Measurements from ENCODE around the gene MACIR. TPM values are rescaled to one million over a fixed set of nuclear protein-coding genes. Genes with fewer than 3 reads are reported as not detected.

Gene MACIR
- total RNA-seq, 2 donors from 2014 or later = 6.2 to 6.3 TPM

DNA sequence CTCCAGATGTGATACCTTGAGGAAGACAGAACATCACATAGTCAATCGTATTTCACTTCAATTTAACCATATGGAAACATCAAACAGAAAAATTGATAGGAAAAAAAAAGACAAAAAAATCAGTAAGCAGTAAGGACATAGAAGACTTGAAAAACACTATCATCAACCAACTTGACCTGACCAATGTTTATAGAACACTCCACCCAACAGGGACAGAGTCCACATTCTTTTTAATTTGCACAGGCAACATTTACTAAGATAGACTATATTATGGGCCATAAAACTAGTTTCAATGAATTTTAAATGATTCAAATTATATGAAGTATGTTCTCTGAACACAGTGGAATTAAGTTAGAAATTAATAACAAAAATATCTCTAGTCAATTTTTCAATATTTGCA is 20.8 kb upstream of the MACIR start:
- ATAC-seq (no peak), DNase-seq (no peak)
- Histone ChIP-seq H3K4me3 (no peak overlapping the region), H3K4me1 (no peaks in the 10 kb centered on the region), H3K27me3 (no peaks in the 10 kb centered on the region), H3K36me3 (replicated peaks in 1 of 2; ENCODE audit: insufficient read depth in 1 of 2, low read depth in 2 of 2) (no peaks in the 10 kb centered on the region), H3K27ac (no peak overlapping the region), H3K9me3 (no peaks in the 10 kb centered on the region)
- intact Hi-C loops (cut with DNase I) = loop anchor here (10.0 kb wide), 1 partner anchor 237 kb away; no protein-coding TSS in a partner anchor
- 87 to 88% methylated on average over 1 of the region's 1 CpG for WGBS, 2 donors
- no peak for TF ChIP-seq POLR2A (IDR thresholded peaks at IDR 0.05)
- TF ChIP-seq, protein P1, sequence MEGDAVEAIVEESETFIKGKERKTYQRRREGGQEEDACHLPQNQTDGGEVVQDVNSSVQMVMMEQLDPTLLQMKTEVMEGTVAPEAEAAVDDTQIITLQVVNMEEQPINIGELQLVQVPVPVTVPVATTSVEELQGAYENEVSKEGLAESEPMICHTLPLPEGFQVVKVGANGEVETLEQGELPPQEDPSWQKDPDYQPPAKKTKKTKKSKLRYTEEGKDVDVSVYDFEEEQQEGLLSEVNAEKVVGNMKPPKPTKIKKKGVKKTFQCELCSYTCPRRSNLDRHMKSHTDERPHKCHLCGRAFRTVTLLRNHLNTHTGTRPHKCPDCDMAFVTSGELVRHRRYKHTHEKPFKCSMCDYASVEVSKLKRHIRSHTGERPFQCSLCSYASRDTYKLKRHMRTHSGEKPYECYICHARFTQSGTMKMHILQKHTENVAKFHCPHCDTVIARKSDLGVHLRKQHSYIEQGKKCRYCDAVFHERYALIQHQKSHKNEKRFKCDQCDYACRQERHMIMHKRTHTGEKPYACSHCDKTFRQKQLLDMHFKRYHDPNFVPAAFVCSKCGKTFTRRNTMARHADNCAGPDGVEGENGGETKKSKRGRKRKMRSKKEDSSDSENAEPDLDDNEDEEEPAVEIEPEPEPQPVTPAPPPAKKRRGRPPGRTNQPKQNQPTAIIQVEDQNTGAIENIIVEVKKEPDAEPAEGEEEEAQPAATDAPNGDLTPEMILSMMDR (IDR thresholded peaks at IDR 0.05) = no peak

DNA sequence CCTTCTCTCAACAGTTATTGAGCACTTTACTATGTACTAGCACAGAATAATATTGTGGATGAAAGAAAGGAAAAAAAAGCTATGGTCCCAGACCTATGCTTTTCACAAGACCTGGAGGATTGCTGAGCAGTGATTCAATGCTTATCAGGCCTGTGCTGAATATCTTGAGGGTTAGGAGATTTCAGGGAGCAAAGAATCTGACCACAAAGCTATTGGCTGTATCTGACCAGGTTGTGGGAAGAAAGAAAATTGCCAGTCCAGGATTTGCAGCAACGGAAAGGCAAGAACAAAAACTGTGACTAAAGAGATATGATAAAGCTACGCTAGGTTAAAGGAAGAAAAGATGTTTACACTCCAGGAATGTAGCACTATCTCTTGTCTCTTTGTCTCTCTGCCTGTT is 14.9 kb upstream of the MACIR start:
- TF ChIP-seq POLR2A (IDR thresholded peaks at IDR 0.05) = no peak
- TF ChIP-seq, protein P1 (IDR thresholded peaks at IDR 0.05) = no peak
- intact Hi-C loops (cut with DNase I) = no loop called here
- no peaks in the 10 kb centered on the region for H3K4me1 ChIP-seq
- DNase-seq (no peak), ATAC-seq (no peak)
- H3K27ac ChIP-seq = no peak overlapping the region
- no peaks in the 10 kb centered on the region for H3K9me3 ChIP-seq
- H3K4me3 ChIP-seq = no peak overlapping the region
- H3K36me3 ChIP-seq (replicated peaks in 1 of 2; ENCODE audit: insufficient read depth in 1 of 2, low read depth in 2 of 2) = no peaks in the 10 kb centered on the region
- no peaks in the 10 kb centered on the region for H3K27me3 ChIP-seq
- WGBS, 2 donors = 57 to 70% methylated on average over 2 of the region's 2 CpGs

DNA sequence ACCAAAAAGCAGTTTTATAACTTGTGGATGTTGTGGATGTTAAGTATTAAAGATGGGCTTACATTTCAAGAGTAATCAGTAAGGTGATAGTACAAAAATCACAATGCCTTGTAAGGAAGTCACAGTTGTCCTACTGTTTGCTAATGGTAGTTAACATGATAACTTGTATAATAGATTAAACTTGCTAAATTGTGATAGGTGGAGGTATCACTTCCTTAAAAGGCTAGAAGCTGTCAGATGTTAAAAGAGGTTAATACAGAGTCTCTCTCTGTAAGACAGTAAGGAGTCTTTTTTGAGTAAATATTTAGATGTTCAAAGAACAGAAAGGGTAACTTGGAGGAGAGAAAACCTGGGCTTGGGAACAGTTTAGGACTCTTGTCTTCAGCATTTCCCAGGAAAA is 14.2 kb upstream of the MACIR start:
- no peak overlapping the region for H3K4me3 ChIP-seq
- no peak overlapping the region for H3K27ac ChIP-seq
- H3K4me1 ChIP-seq = no peaks in the 10 kb centered on the region
- H3K9me3 ChIP-seq = no peaks in the 10 kb centered on the region
- intact Hi-C loops (cut with DNase I) = no loop called here
- DNase-seq (no peak), ATAC-seq (no peak)
- H3K27me3 ChIP-seq = no peaks in the 10 kb centered on the region
- H3K36me3 ChIP-seq (replicated peaks in 1 of 2; ENCODE audit: insufficient read depth in 1 of 2, low read depth in 2 of 2) = no peaks in the 10 kb centered on the region
- TF ChIP-seq, protein P1 (IDR thresholded peaks at IDR 0.05) = no peak
- no peak for TF ChIP-seq POLR2A (IDR thresholded peaks at IDR 0.05)

DNA sequence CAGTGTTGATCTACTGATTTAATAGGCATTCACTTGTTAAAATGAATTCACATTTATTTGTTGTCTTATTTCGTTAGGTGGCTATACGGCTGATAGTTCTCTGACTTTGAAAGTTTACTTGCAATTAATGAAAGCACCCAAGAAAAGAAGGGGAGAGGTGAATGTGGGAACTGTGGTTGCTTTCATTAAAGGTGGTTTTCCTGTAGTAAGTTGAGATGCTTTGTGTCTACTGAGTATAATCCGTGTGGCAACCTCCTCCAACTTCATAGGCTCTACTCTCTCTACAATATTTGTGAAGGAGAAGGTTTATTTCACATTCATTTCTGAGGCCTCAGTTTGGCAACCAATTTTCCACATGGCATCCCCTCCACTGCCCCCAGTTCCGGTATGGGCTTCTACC is 12.8 kb upstream of the MACIR start:
- Histone ChIP-seq H3K27ac (no peak overlapping the region), H3K9me3 (no peaks in the 10 kb centered on the region), H3K4me1 (no peaks in the 10 kb centered on the region), H3K4me3 (no peak overlapping the region), H3K27me3 (no peaks in the 10 kb centered on the region), H3K36me3 (replicated peaks in 1 of 2; ENCODE audit: insufficient read depth in 1 of 2, low read depth in 2 of 2) (no peaks in the 10 kb centered on the region)
- no peak for DNase-seq
- ATAC-seq = no peak
- intact Hi-C loops (cut with DNase I) = no loop called here
- TF ChIP-seq, protein P1 (IDR thresholded peaks at IDR 0.05) = no peak
- TF ChIP-seq POLR2A (IDR thresholded peaks at IDR 0.05) = no peak
- WGBS, 2 donors = 79% methylated on average over 4 of the region's 4 CpGs

DNA sequence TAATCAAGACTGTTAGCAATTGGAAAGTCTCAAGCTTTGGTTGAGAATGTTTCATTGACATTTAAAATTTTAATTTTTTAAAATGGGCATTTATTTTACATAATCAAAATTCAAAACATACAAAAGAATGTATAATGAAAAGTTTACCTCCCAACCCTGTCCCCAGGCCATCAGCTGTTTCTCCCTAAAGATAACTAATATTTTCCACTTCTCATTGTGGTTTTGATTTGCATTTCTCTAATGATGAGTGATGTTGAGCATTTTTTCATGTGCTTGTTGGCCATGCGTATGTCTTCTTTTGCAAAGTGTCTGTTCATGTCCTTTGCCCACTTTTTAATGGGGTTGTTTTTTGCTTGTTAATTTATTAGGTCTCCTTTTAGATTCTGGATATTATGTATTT is 11.4 kb upstream of the MACIR start:
- Histone ChIP-seq H3K4me3 (no peak overlapping the region), H3K27me3 (no peaks in the 10 kb centered on the region), H3K9me3 (no peaks in the 10 kb centered on the region), H3K36me3 (replicated peaks in 1 of 2; ENCODE audit: insufficient read depth in 1 of 2, low read depth in 2 of 2) (no peaks in the 10 kb centered on the region), H3K4me1 (no peaks in the 10 kb centered on the region), H3K27ac (no peak overlapping the region)
- TF ChIP-seq, protein P1 (IDR thresholded peaks at IDR 0.05) = no peak
- no peak for TF ChIP-seq POLR2A (IDR thresholded peaks at IDR 0.05)
- DNase-seq (no peak), ATAC-seq (no peak)
- intact Hi-C loops (cut with DNase I) = no loop called here
- 94 to 97% methylated on average over 1 of the region's 1 CpG for WGBS, 2 donors
